ENCODE results near the gene GIT1. TPM values are rescaled to one million over a fixed set of nuclear protein-coding genes. Genes with fewer than 3 reads are reported as not detected.

The GIT1 gene
- total and polyA plus RNA-seq, 9 of the 15 experiments (the other 6 are each of a cell fraction or from before 2014, with no cell fraction given): 0.35 to 35.3 (median 17.1) TPM

DNA sequence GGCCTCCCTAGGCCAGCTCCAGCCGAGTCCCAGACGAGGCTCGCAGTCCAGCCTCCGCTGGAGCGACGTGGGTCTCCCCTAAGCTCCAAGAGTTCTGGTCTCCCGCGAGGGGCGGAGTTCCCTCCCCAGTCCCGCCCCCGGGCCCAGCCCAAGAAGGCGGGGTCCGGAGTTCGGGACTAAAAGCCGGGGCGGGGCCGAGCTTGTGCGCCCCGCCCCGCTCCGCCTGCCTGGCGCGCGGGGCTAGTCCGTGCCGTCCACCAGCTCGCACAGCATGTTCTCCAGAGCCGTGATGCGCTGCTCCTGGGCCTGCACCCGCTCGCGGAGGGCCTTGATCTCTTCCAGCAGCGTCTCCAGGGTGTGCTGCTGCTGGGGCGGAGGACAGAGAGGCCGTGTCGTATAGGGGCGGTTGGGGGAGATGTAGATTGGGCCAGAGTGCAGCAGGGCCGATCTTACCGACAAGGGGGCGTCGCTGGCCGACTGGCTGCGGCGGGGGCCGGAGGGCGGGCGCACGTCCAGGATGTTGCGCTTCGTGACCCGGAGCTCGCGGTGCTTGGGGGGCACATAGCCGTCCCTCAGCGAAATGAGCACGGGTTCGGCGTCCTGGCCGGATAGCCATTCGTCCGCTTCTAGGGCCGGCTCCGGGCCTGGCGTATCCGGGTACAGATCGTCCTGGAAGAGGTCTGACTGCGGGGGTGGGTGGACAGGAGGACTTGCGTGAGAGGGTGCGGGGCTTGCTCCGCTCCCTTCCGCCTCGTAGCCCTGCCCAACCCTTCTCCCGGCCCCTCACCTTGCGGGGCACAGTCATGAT, 26.2 kb upstream of the GIT1 start (continued):
- TF ChIP-seq TEAD4 (IDR thresholded peaks at IDR 0.05; ENCODE audit: low read length) (peak; percentile 21; the same call in 1 of the 2 replicates), TEAD4 (CRISPR knock-in tag; IDR thresholded peaks at IDR 0.05; ENCODE audit: borderline replicate concordance) (no peak), CXXC5 (CRISPR knock-in tag; IDR thresholded peaks at IDR 0.05) (peak; percentile 59), SRSF9 (IDR thresholded peaks at IDR 0.05; ENCODE audit: borderline replicate concordance, low read depth, low read length) (no peak), MYC (IDR thresholded peaks at IDR 0.05; ENCODE audit: low read depth, low read length) (0 out of 2 replicates have a peak, but pooled peaks have one; percentile 38), MYC (CRISPR knock-in tag; IDR thresholded peaks at IDR 0.05; ENCODE audit: borderline replicate concordance, low read depth) (no peak), SP2 (IDR thresholded peaks at IDR 0.05; ENCODE audit: extremely low read depth, low read depth, low read length, poor library complexity, severe bottlenecking) (no peak), RBFOX2 (IDR thresholded peaks at IDR 0.05; ENCODE audit: low read depth, low read length) (peak; percentile 69), E2F4 (CRISPR knock-in tag; IDR thresholded peaks at IDR 0.05; ENCODE audit: low read depth) (no peak), ERF (CRISPR knock-in tag; IDR thresholded peaks at IDR 0.05) (no peak), CREM (IDR thresholded peaks at IDR 0.05; ENCODE audit: low read depth) (peak; percentile 19; the same call in 1 of the 2 replicates), L3MBTL2 (IDR thresholded peaks at IDR 0.05) (peak; percentile 90), BACH1 (tag; IDR thresholded peaks at IDR 0.05) (no peak), NFIC (IDR thresholded peaks at IDR 0.05) (peak; percentile 50), FOS (IDR thresholded peaks at IDR 0.05; ENCODE audit: extremely low read depth, insufficient read length) (no peak), CCNT2 (IDR thresholded peaks at IDR 0.05; ENCODE audit: borderline replicate concordance, extremely low read depth, insufficient read length, low read depth, low read length) (peak; percentile 70), ASH1L (IDR thresholded peaks at IDR 0.05; ENCODE audit: borderline replicate concordance, low read depth, partially characterized antibody) (no peak), HDAC3 (IDR thresholded peaks at IDR 0.05; ENCODE audit: borderline replicate concordance, partially characterized antibody) (no peak)
- TF ChIP-seq, protein P1, sequence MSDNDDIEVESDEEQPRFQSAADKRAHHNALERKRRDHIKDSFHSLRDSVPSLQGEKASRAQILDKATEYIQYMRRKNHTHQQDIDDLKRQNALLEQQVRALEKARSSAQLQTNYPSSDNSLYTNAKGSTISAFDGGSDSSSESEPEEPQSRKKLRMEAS (CRISPR knock-in tag; IDR thresholded peaks at IDR 0.05): 0 out of 2 replicates have a peak, but pooled peaks have one; percentile 40
- TF ChIP-seq, protein P2, sequence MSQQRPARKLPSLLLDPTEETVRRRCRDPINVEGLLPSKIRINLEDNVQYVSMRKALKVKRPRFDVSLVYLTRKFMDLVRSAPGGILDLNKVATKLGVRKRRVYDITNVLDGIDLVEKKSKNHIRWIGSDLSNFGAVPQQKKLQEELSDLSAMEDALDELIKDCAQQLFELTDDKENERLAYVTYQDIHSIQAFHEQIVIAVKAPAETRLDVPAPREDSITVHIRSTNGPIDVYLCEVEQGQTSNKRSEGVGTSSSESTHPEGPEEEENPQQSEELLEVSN (IDR thresholded peaks at IDR 0.05; ENCODE audit: borderline replicate concordance in 1 of 2, extremely low read depth in 1 of 2, insufficient read depth in 1 of 2, insufficient read length in 1 of 2, low read depth in 1 of 2, low read length in 1 of 2, poor library complexity in 1 of 2, severe bottlenecking in 1 of 2): peak; percentile 62 to 90

Data from K562 (cell line).